UCSD-AML1 (cell line): ENCODE measurements around the gene REST.
"Not testable (repeated sequence)": the region's sequence is repeated elsewhere in the genome, so short reads cannot be mapped to it uniquely, and the experiment has no call there.

Experiments used
- DNase-seq: peaks from one replicate; lab custom pipeline; 2025; ENCODE audit not compliant: unreplicated experiment; lab: John Stamatoyannopoulos, UW

REST gene, protein sequence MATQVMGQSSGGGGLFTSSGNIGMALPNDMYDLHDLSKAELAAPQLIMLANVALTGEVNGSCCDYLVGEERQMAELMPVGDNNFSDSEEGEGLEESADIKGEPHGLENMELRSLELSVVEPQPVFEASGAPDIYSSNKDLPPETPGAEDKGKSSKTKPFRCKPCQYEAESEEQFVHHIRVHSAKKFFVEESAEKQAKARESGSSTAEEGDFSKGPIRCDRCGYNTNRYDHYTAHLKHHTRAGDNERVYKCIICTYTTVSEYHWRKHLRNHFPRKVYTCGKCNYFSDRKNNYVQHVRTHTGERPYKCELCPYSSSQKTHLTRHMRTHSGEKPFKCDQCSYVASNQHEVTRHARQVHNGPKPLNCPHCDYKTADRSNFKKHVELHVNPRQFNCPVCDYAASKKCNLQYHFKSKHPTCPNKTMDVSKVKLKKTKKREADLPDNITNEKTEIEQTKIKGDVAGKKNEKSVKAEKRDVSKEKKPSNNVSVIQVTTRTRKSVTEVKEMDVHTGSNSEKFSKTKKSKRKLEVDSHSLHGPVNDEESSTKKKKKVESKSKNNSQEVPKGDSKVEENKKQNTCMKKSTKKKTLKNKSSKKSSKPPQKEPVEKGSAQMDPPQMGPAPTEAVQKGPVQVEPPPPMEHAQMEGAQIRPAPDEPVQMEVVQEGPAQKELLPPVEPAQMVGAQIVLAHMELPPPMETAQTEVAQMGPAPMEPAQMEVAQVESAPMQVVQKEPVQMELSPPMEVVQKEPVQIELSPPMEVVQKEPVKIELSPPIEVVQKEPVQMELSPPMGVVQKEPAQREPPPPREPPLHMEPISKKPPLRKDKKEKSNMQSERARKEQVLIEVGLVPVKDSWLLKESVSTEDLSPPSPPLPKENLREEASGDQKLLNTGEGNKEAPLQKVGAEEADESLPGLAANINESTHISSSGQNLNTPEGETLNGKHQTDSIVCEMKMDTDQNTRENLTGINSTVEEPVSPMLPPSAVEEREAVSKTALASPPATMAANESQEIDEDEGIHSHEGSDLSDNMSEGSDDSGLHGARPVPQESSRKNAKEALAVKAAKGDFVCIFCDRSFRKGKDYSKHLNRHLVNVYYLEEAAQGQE

DNA sequence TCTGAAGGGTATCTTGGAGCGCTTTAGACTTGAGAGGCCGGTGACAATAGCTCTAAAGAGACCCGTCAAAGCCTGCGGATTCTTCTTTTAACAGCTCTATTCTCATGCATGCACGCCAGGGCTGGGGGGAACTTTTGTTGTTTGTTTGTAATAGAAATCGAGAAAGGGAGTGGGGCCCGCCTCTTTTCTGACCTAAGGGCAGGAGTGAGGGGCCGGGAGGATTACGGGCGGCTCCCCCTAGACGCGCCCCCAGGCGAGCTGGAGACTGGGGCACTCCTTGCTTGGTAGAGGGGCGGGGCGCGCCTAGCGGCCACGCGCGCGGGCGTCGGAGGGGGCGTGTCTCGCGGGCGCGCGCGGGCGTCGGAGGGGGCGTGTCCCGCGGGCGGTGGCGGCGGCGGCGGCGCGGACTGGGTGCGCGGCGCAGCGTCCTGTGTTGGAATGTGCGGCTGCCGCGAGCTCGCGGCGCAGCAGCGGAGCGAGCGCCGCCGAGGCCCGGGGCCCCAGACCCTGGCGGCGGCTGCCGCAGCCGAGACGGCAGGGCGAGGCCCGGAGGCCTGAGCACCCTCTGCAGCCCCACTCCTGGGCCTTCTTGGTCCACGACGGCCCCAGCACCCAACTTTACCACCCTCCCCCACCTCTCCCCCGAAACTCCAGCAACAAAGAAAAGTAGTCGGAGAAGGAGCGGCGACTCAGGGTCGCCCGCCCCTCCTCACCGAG, at the start of gene REST:
REST (plus strand) TSS at position 412 of the 717 bp plus-strand sequence. CDS start 2,739 bp downstream, outside the sequence.
- DNase-seq: peak; percentile 84

GRCh38 chr4:56859841-56860240, 47.9 kb upstream of the REST start:
- DNase-seq: no peak

GRCh38 chr4:56860781-56861180, 46.9 kb upstream of the REST start:
- no peak for DNase-seq

- DNase-seq: no peak
Observed at GRCh38 chr4:56861360-56861759, 46.3 kb upstream of the REST start.

DNA sequence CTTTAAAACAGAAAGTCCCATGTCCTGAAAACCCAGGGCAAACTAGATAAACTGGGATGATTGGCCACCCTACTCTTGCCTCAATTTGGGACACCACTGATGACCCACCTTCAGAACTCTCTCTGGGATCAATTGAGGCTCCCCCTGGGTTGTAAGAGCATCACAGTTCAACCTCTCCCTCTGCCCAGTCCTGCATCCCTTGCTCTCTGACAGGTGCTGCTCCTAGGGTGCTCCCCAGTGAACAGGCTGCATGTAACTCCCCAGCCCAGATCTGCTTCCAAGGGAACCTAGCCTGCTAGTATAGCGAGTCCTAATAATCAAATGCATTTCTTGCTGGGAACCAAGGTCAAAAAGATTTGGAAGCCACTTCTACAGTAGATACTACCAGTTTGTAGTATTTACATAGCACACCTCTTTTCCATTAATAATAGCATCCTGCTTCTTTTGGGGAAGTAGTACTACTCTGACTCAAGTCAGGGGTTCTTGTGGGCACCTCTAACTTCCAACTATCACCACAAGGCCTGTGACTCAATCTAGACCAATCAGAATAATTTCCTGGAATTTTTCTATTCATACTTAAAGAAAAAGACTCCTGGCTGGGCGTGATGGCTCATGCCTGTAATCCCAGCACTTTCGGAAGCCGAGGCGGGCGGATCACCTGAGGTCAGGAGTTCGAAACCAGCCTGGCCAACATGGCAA, 44.1 kb upstream of the REST start:
- DNase-seq: no peak

DNA sequence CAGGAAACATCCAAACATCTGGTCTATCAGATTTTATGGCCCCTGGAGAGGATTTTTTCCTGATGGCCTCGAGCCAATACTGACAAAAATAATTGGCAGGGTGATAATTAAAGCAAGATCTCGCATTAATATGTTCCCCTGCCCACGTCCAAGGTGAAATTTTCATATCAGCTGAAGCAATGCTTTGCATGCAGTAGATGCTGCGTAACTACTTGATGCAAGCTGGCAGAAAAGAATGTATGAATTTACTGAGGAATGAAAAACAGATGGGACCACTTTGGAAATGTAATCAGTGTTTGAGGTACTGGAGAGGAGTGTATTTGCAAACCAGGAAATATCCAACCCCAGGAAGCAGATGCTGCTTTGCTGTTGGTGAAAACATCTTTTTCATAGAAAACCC, 36.8 kb upstream of the REST start:
- DNase-seq: no peak

GRCh38 chr4:56871371-56871866, 36.3 kb upstream of the REST start:
- peak; percentile 33 for DNase-seq

DNA sequence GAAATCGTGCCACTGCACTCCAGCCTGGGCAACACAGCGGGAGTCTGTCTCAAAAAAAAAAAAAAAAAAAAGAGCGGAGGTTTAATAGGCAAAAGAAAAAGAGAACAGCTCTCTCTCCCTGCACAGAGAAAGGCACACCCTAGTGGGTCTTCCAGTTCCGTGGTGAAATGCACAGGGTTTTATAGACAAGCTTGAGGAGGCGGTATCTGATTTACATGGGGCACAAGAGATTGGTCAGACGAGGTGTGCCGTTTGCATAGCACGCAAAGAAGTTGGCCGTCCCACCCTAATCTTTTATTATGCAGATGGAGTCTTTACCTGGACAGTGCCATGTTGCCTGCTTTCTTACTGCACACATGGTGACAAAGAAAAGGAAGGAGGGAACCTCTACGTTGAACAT, 33.5 kb upstream of the REST start:
- DNase-seq: no peak

GRCh38 chr4:56874923-56875322, 32.8 kb upstream of the REST start:
- no peak for DNase-seq

GRCh38 chr4:56876264-56876663, 31.4 kb upstream of the REST start:
- no peak for DNase-seq

DNA sequence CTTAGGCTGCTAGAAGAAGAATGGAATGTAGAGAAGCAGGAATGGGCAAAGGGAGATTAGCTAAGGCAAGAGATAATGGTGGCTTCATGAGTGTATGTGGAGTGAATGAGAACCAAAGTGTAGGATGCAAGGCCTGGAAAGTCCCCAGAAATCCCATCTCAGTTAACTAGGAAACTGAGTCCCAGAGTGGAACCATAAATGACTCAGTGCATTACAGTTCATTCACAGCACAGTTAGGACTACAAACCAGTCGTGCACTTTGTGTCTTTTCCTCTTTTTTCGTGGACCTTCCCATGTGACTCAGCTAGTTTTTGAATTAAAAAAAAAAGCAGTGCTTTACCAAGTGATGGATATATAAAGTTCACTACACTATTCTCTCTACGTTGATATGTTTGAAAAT, 27.7 kb upstream of the REST start:
- DNase-seq: no peak

DNA sequence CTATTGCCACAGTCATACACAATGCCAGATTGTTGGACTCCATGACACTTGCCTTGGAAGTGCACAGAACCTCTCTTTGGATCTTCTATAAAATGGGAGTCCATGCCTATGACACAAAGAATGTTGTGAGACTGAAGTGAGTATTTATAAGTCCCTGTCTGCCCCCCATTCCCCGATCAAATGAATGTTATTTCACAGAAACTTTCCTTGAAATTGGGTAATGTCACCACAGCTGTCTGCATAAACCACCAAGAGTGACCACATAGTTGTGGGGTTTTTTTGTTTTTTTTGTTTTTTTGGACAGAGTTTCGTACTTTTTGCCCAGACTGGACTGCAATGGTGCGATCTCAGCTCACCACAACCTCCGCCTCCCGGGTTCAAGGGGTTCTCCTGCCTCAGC, 27.1 kb upstream of the REST start:
- DNase-seq: no peak

- not testable (repeated sequence) for DNase-seq
Observed at GRCh38 chr4:56884511-56884910, 23.2 kb upstream of the REST start.

- DNase-seq: peak; percentile 29
Observed at GRCh38 chr4:56892691-56893090, 15.0 kb upstream of the REST start.

DNA sequence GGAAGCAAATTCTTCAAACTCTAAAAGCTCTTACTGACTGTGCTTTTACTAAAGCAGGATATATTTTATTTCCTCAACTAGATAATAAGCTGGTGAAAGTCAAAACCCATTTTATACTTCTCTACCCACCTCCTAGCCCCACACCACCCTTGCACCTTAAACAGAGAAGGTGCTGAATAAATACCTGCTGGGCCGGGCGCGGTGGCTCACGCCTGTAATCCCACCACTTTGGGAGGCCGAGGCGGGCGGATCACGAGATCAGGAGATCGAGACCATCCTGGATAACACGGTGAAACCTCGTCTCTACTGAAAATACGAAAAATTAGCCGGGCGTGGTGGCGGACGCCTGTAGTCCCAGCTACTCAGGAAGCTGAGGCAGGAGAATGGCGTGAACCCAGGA, 9.9 kb upstream of the REST start:
- not testable (repeated sequence) for DNase-seq

DNA sequence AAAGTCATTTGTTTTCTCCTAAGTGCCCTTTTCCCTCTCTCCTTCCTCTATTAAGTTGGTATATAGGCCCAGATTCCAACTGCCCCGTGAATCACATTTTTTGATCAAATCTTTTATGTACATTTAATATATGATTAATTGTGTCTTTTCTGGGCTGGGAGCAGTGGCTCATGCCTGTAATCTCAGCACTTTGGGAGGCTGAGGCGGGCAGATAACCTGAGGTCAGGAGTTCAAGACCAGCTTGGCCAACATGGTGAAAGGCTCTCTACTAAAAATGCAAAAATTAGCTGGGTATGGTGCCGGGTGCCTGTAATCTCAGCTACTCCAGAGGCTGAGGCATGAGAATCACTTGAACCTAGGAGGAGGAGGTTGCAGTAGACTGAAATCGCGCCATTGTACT, 7.5 kb upstream of the REST start:
- not testable (repeated sequence) for DNase-seq

DNA sequence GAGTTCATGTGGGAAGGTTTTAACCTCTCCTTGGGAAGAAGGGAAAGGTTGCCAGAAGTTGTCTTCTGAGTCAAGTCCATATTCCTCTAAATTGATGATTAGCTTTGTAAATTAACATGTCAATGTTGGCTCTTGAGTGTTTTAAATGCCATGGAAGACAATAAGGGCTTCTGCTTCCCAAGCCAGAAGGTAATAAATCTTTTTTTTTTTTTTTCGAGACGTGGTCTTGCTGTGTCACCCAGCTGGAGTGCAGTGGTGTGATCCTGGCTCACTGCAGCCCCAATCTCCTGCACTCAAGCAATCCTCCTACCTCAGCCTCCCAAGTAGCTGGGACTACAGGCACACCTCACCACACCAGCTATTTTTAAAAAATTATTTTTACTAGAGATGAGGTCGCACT, 5.0 kb upstream of the REST start:
- DNase-seq: no peak

DNA sequence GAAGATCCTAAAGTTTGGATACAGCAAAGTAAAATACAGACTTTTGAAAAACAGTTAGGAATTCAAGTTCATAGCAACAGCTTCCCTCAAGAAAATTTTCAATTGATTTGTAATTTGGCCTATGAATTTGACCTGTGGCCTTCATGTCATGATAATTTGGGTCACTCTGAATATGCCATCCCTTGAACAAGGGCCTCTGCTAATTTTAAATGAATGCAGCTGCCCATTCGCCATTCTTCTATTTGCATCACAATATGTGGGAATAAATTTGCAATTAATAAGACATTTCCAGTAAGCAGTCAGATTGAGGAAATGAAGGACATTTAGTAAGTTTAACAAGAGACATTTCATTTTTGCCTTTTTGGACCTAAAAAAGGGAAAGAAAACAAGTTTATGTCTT, 1.9 kb upstream of the REST start:
- no peak for DNase-seq

DNA sequence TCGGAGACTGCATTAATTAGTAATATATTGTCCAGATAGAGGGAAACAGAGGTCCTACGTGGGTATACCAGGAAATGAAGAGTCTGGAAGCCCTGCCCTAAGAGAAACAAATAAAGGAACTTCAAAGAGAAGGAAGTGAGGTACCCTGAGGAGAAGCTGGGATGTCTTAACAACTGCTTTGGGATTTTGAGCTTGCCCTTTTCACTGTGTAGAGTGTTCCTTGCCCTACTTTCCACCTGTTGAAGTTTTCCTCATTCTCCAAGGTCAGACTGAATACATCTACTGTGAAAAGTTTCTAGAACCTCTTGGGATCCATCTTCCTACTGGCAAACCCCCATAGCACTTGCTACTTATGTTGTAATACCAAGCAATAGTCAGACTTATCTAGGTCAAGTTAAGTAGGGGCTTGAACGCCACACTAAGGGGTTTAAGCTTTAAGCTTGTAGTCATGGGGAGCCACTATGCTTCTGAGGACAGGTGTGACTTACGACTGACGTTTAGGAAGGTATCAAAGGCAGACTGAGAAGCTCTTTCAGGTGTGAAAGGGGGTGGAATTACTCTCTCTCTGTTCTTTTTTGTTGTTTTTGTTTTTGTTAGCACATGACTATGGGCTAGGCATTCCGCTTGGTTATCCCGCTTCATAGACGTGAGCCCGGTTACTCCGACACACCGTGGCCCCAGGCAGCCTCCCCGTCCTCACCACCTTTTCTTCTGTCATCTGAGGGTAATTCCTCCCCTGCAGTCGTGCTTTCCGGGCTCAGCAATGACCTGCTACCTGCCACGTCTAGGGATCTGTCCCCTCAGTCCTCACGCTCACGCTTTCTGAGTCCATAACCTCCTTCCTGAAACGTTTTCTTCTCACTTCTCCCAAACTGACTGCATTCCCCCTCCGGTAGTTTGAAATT, 959 bp upstream of the REST start:
- DNase-seq: no peak
